ENCODE measurements around the gene MAS1L.

Gene MAS1L

GRCh38 chr6:29487660-29488059 lies at the start of gene MAS1L:
Gene MAS1L (minus strand): TSS chr6:29487956. CDS start chr6:29487902, 54 bp downstream.
- TF ChIP-seq, protein P1, sequence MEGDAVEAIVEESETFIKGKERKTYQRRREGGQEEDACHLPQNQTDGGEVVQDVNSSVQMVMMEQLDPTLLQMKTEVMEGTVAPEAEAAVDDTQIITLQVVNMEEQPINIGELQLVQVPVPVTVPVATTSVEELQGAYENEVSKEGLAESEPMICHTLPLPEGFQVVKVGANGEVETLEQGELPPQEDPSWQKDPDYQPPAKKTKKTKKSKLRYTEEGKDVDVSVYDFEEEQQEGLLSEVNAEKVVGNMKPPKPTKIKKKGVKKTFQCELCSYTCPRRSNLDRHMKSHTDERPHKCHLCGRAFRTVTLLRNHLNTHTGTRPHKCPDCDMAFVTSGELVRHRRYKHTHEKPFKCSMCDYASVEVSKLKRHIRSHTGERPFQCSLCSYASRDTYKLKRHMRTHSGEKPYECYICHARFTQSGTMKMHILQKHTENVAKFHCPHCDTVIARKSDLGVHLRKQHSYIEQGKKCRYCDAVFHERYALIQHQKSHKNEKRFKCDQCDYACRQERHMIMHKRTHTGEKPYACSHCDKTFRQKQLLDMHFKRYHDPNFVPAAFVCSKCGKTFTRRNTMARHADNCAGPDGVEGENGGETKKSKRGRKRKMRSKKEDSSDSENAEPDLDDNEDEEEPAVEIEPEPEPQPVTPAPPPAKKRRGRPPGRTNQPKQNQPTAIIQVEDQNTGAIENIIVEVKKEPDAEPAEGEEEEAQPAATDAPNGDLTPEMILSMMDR (IDR thresholded peaks at IDR 0.05; ENCODE audit: extremely low read depth, missing control alignments), result no peak
- no peak for DNase-seq (ENCODE audit: low spot score)

DNA sequence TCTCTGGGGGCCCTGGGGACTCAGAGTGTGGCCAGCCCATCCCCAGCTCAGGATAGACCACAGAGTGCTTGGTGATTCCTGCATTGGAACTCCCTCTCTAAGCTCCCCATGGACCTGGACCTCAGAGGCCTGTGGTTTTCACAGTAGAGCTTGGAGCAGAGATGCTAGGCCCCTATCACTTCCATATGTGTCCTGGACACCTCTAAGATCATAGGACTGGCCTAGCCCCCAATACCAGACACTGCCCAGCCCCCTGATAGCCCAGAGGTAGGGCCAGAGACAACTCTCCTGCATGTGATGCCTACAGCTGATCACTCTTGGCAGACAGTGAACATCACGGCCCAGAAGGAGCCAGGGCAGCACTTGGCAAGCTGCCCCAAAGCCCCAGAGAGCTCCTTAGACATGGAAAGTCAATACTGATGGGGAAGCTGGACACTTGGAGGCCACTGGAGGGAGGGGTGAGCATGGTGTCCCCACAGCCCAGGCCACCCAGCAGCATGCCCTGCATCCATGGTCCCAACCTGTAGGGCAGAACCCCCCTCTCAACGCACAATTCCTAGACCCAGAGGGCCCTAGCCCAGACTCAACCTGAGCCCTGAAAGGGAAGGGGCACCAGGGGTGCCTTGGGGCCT lies 44.7 kb upstream of the MAS1L start:
- DNase-seq (ENCODE audit: low spot score), result no peak
- TF ChIP-seq, protein P1 (IDR thresholded peaks at IDR 0.05; ENCODE audit: extremely low read depth, missing control alignments), result no peak

GRCh38 chr6:29531668-29532067 lies 43.9 kb upstream of the MAS1L start:
- peak; percentile 31 for DNase-seq (ENCODE audit: low spot score)
- TF ChIP-seq, protein P1 (IDR thresholded peaks at IDR 0.05; ENCODE audit: extremely low read depth, missing control alignments), result no peak

- no peak for DNase-seq (ENCODE audit: low spot score)
- TF ChIP-seq, protein P1 (IDR thresholded peaks at IDR 0.05; ENCODE audit: extremely low read depth, missing control alignments), result no peak
These were observed 43.0 kb upstream of the MAS1L start for GRCh38 chr6:29530671-29531310.

DNA sequence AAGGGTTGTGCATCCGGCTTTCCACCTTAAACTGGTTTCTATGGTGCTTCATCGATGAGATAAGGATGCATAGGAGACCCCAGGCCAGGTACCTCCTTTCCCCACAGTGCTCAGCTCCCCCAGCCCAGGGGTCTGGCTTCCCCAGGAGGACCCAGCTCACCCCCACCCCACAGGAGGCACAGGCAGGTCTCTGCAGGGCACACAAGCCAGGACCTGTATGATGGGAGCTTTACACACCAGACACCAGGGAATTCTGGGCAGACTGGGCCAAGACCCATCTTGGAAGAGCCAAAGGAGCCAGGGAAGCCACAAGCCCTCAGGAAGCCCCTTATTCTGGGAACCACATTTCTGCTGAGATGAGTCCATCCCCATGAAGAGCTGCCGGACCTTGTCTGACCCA lies 42.2 kb upstream of the MAS1L start:
- TF ChIP-seq, protein P1 (IDR thresholded peaks at IDR 0.05; ENCODE audit: extremely low read depth, missing control alignments), result no peak
- no peak for DNase-seq (ENCODE audit: low spot score)

DNA sequence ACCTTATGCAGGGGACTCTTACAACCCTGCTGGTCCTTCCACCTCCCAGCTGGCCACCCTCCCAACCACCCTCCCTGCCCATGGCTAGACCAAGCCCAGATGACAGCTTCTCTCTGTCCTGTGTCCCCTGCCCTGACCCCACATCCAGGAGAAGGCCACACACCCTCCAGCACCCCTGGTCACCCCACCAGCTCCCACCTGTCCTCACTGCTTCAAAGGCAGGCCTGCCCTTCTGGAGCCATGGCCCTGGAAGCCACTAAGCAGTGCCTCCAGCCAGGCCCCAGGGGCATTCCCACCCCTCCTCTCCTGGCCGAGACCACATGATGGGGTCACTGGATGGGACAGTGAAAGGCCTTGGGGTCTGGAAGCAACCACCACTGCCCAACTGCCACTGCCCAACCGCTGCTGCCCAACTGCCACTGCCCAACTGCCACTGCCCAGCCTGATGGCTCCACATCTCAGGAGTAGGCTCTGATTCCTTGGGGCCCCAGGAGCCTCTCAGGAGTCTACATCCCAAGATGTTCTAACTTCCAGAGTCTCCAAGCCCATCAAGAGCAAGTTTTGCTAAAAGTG lies 41.3 kb upstream of the MAS1L start:
- TF ChIP-seq, protein P1 (IDR thresholded peaks at IDR 0.05; ENCODE audit: extremely low read depth, missing control alignments), result no peak
- DNase-seq (ENCODE audit: low spot score), result no peak

DNA sequence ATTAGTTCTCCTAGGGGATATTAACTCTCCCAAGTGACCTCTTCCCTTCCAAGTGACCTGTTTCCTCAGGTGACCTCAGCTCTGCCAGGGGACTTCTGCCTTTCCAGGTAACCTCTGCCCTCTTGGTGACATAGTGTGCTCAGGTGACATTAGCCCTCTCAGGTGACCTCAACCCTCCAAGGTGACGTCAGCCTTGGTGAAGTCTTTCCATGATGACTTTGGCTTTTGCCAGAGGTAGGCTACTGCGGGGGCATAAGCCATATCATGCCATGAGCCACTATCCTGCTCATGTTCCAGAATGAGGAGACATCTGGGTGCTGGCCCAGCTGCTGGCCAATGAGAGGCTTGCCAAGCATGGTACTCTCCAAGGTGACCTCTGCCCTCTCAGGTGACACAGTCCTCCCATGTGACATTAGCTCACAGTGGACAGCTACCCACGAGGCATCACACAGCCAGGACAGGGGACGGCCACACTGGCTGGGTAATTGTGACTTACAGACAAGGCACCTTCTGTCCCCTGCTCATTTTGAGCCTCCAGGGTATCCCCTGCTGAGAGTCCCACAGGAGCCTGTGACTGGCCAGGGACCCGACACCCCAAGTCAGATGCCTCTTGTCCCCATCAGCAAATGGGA lies 40.7 kb upstream of the MAS1L start:
- DNase-seq (ENCODE audit: low spot score), result no peak
- TF ChIP-seq, protein P1 (IDR thresholded peaks at IDR 0.05; ENCODE audit: extremely low read depth, missing control alignments), result no peak

All from GM20000 (cell line).